Choroid plexus epithelial cell (primary cell): ENCODE measurements around the gene TBCEL.

Experiments
- DNase-seq: peaks from one replicate; pipeline ENCODE4 v3.0.0-alpha.2; 2010; ENCODE audit warnings: low read depth
- H3K4me3 ChIP-seq: 2 replicates; pipeline ENCODE4 v1.5.1; 2011; ENCODE audit warnings: low read depth, mild to moderate bottlenecking, control low read depth, low read length, moderate library complexity
- TF ChIP-seq, protein P1 (sequence below): conservative IDR thresholded peaks from 2 replicates; pipeline ENCODE4 v1.5.1; 2011; ENCODE audit warnings: low read depth, mild to moderate bottlenecking, control low read depth, inconsistent platforms, low read length, moderate library complexity

The TBCEL gene

DNA sequence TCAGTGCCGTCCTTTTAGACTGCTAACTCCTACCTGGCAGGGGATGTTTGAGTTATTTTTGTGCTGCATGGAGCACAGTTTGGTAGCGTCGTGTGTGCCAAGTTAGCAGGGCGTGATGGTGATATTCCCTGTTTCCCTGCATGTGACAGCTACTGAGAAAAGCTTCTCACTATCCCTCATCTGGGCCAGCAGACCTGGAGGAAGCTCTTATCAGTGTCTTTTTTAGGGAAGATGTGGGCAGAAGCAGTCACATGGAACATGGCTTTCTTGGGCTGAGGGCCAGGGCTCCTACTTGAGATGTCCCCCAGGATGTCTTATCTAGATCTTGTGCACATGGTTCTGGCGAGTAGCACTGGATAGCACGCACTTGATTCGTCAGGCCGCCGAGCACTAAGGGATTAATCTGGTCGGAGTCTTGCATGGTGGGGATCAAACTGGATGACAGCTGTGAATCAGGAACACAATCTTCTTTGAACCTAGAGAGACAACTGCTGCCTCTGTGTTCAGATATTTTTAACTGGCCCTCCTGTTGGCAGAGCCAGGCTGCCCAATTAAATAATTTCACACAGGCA, 110.9 kb downstream of the TBCEL start:
- H3K4me3 ChIP-seq, result no peak overlapping the region
- no peak for DNase-seq
- TF ChIP-seq, protein P1, sequence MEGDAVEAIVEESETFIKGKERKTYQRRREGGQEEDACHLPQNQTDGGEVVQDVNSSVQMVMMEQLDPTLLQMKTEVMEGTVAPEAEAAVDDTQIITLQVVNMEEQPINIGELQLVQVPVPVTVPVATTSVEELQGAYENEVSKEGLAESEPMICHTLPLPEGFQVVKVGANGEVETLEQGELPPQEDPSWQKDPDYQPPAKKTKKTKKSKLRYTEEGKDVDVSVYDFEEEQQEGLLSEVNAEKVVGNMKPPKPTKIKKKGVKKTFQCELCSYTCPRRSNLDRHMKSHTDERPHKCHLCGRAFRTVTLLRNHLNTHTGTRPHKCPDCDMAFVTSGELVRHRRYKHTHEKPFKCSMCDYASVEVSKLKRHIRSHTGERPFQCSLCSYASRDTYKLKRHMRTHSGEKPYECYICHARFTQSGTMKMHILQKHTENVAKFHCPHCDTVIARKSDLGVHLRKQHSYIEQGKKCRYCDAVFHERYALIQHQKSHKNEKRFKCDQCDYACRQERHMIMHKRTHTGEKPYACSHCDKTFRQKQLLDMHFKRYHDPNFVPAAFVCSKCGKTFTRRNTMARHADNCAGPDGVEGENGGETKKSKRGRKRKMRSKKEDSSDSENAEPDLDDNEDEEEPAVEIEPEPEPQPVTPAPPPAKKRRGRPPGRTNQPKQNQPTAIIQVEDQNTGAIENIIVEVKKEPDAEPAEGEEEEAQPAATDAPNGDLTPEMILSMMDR, result no peak

DNA sequence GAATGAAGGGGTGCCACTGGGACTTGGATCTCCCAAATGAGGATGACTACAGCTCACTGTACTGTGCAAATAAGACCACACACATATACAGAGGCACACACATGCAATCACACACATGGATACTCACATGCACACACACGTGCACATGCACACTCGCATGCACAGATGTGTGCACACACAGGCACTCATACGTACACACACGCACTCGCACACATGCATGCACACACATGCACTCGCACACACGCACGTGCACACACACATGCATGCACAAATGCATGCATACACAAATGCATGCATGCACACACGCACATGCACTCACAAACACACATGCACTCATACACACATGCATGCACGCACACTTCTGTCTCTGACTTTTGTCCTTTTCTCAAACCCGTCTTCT, 113.1 kb downstream of the TBCEL start:
- TF ChIP-seq, protein P1, result no peak
- no peak overlapping the region for H3K4me3 ChIP-seq
- DNase-seq, result no peak

DNA sequence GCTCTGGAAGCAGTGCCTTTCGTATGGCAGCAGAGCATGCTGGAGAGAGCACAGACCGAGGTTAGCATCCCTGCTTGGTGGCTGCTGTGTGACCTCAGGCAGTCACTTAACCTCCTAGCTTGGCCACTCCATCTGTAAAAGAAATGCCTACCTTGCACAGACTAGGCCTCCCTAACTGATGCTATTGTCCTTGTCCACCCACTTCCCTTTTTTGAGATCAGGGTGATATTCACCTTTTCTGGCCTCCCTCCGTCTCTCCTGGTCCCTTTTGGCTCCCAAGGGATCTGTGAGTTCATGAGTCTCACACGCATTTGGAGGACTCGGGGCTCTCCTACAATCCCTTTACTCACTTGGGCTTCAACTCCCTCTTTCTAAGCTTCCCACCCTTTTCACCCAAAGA, 114.4 kb downstream of the TBCEL start:
- DNase-seq, result no peak
- H3K4me3 ChIP-seq, result no peak overlapping the region
- TF ChIP-seq, protein P1, result no peak

DNA sequence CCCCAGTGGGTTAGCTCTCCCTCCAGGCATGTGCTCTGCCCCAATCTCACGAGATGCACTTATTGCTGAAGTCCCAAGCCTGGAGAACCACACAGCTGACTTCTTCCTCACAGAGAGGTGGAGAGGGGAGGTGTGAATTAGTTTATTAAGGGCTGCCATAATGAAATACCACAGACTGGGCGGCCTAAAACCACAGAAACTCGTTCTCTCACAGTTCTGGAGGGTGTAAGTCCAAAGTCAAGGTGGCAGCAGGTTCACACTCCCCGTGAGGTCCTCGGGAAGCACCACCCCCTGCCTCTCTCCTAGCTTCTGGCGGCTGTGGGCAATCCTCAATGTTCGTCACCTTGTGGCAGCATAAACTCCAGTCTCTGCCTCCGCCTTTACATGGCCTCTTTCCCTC, 116.5 kb downstream of the TBCEL start:
- no peak for DNase-seq
- no peak overlapping the region for H3K4me3 ChIP-seq
- TF ChIP-seq, protein P1, result no peak
